K562 treated with DMSO at 1 percent for 12 hours (cell line): ENCODE measurements around the gene SLC38A6. TPM values are rescaled to one million over a fixed set of nuclear protein-coding genes. Genes with fewer than 3 reads are reported as not detected.

ENCODE experiments used
- total RNA-seq: library from RNA; unstranded; fragments of 300-600 nt; gene quantifications from 2 replicates; pipeline ENCODE4 v1.2.3, GENCODE V29; 2022; ENCODE audit not compliant: insufficient read depth

SLC38A6 gene
- 7.1 and 15.2 TPM in 2 replicates for total RNA-seq

DNA sequence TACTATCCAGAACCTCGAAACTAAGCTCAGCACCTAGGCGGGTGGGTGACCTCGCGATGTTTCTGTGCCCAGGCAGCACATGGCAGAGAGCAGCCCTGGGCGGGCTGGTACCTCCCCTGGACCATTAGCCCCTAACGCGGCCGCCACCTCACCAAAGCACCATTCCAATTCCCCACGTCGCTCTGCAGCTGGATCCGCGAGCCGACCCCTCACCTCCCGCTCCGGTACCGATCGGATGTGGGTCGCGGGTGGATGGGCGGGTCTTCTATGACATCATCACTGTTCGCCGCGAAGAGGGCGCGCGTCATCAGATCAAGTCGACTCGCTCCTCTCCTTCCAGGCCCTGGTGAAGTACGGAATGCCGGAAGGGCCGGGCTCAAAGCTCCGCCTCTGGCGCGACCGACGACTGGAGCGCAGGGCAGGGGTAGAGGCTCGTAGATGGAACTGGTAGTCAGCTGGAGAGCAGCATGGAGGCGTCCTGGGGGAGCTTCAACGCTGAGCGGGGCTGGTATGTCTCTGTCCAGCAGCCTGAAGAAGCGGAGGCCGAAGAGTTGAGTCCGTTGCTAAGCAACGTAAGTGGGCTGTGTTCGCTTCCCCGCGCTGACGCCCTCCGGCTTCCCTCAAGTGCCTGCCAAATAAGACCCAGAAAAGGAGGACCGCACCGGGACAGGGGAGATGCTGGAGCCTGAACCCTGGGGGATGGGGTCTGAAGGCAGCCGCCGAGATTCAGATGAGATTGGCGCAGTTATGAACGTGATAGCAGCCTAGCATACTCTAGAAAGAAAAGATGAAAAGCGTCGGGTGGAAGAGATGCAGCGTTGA, at the start of gene SLC38A6, which contains the start of gene TRMT5:
Gene SLC38A6, plus strand, starts transcription at position 435 of the 822 bp plus-strand sequence. Its CDS starts 33 bp downstream, at position 468.
Gene TRMT5, minus strand, starts transcription at position 269 of the 822 bp plus-strand sequence. Its CDS starts 106 bp downstream, at position 163.

Other genes starting within 250 kb of the SLC38A6 start
- gene MNAT1, start 246.5 kb upstream of the SLC38A6 start, total RNA-seq, result 25.4 and 31.0 TPM in 2 replicates
- gene TRMT5, start 166 bp upstream of the SLC38A6 start, total RNA-seq, result 0.57 and 2.8 TPM in 2 replicates